ENCODE measurements around the gene LSMEM2.
"Not testable (repeated sequence)": the region's sequence is repeated elsewhere in the genome, so short reads cannot be mapped to it uniquely, and the experiment has no call there.

Gene LSMEM2

GRCh38 chr3:50300681-50301254, 21.9 kb downstream of the LSMEM2 start:
- no peak for DNase-seq

- no peak for DNase-seq
Observed at GRCh38 chr3:50302095-50303012, 23.5 kb downstream of the LSMEM2 start.

- DNase-seq: no peak
Observed at GRCh38 chr3:50303013-50303815, 24.3 kb downstream of the LSMEM2 start, which contains the start of gene HYAL1. HYAL1 (minus strand) TSS chr3:50303574; CDS start chr3:50302956, 618 bp downstream.

- DNase-seq: no peak
Observed at GRCh38 chr3:50304601-50305000, 25.7 kb downstream of the LSMEM2 start.

GRCh38 chr3:50312041-50312440, 33.2 kb downstream of the LSMEM2 start:
- not testable (repeated sequence) for DNase-seq

- DNase-seq: no peak
Observed at GRCh38 chr3:50314342-50314741, 35.5 kb downstream of the LSMEM2 start.

GRCh38 chr3:50314816-50315215, 35.9 kb downstream of the LSMEM2 start:
- no peak for DNase-seq

GRCh38 chr3:50316657-50317242, 37.9 kb downstream of the LSMEM2 start:
- DNase-seq: no peak

- DNase-seq: no peak
Observed at GRCh38 chr3:50317300-50317699, 38.4 kb downstream of the LSMEM2 start.

- DNase-seq: no peak
Observed at GRCh38 chr3:50318163-50318562, 39.3 kb downstream of the LSMEM2 start.

- no peak for DNase-seq
Observed at GRCh38 chr3:50318615-50319014, 39.7 kb downstream of the LSMEM2 start.

- DNase-seq: no peak
Observed at GRCh38 chr3:50319181-50319893, 40.5 kb downstream of the LSMEM2 start.

- no peak for DNase-seq
Observed at GRCh38 chr3:50319894-50320625, 41.2 kb downstream of the LSMEM2 start.

GRCh38 chr3:50320853-50321335, 42.0 kb downstream of the LSMEM2 start:
- peak; percentile 73 for DNase-seq

GRCh38 chr3:50321336-50322114, 42.6 kb downstream of the LSMEM2 start:
- peak; percentile 88 for DNase-seq

GRCh38 chr3:50322115-50322385, 43.2 kb downstream of the LSMEM2 start:
- DNase-seq: no peak

GRCh38 chr3:50322386-50323091, 43.7 kb downstream of the LSMEM2 start, which contains the start of gene HYAL2:
HYAL2 (minus strand) TSS chr3:50322745; CDS start chr3:50320489, 2,256 bp downstream.
- no peak for DNase-seq

- no peak for DNase-seq
Observed at GRCh38 chr3:50323092-50323600, 44.3 kb downstream of the LSMEM2 start.

GRCh38 chr3:50323614-50324199, 44.8 kb downstream of the LSMEM2 start:
- no peak for DNase-seq
